Measurements from ENCODE around the gene OR5M11.

The OR5M11 gene

DNA sequence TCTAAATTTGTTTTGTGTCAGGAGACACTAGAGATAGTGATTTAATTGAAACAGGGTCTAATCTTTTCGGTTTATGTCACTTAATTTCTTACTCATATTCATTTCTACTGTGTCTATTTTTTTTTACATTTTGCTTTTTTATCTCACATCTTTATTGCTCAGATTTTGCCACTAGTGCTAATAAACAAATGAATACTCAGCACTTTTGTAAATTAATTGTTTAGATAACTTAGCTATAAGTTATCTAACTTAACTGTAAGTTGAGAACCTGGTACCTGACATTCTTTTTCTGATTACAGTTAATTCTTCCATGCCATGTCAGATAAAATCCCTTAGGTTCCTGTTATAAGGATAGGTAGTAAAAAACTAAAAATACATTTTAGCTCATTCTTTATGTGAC, 29.8 kb downstream of the OR5M11 start:
- no peak overlapping the region for H3K4me2 ChIP-seq
- no peaks in the 10 kb centered on the region for H3K27me3 ChIP-seq
- H3K4me3 ChIP-seq = no peak overlapping the region
- H4K20me1 ChIP-seq = no peaks in the 10 kb centered on the region
- H3K4me1 ChIP-seq = no peaks in the 10 kb centered on the region
- no peaks in the 10 kb centered on the region for H3K36me3 ChIP-seq
- TF ChIP-seq Cebpa-rat (IDR thresholded peaks at IDR 0.05) = no peak
- no peaks in the 10 kb centered on the region for H3K9me3 ChIP-seq
- no peak overlapping the region for H3K9ac ChIP-seq
- H3K27ac ChIP-seq = no peak overlapping the region

DNA sequence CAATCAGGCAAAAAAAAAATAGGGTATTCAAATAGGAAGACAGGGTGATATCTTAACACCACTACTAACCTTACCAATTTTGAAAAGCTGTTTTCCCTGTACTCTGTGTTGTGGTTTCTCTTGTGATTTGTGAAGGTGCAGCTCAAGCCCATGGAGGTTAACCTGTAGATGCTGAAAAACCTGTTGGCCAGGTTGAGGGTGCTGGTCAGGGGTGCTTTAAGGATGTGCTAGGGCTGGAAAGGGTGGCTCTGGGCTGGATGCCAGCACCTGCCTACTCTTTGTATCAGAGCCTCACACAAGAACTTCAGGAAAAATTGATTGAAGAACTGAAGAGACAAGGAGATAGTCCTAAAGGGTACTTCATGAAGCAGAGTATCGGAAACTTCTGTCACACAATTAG, 33.6 kb downstream of the OR5M11 start:
- Histone ChIP-seq H3K9me3 (no peaks in the 10 kb centered on the region), H3K27ac (no peak overlapping the region), H3K36me3 (no peaks in the 10 kb centered on the region), H3K9ac (no peak overlapping the region), H4K20me1 (no peaks in the 10 kb centered on the region), H3K4me1 (no peaks in the 10 kb centered on the region), H3K4me2 (no peak overlapping the region), H3K4me3 (no peak overlapping the region), H3K27me3 (no peaks in the 10 kb centered on the region)
- TF ChIP-seq Cebpa-rat (IDR thresholded peaks at IDR 0.05) = no peak

DNA sequence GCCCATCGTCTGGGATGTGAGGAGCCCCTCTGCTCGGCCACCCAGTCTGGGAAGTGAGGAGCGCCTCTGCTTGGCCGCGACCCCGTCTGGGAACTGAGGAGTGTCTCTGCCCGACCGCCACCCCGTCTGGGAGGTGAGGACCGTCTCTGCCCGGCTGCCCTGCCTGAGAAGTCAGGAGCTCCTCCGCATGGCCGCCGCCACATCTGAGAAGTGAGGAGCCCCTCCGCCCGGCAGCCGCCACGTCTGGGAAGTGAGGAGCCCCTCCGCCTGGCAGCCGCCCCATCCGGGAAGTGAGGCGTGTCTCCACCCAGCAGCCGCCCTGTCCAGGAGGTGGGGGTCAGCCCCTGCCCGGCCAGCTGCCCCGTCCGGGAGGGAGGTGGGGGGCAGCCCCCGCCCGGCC, 46.0 kb downstream of the OR5M11 start:
- no peaks in the 10 kb centered on the region for H3K4me1 ChIP-seq
- no peak for TF ChIP-seq Cebpa-rat (IDR thresholded peaks at IDR 0.05)
- H3K9me3 ChIP-seq = peaks cover 9% of the 10 kb centered on the region
- H3K27ac ChIP-seq = no peak overlapping the region
- H4K20me1 ChIP-seq = no peaks in the 10 kb centered on the region
- no peaks in the 10 kb centered on the region for H3K27me3 ChIP-seq
- H3K36me3 ChIP-seq = no peaks in the 10 kb centered on the region
- no peak overlapping the region for H3K4me2 ChIP-seq
- no peak overlapping the region for H3K4me3 ChIP-seq
- H3K9ac ChIP-seq = no peak overlapping the region

DNA sequence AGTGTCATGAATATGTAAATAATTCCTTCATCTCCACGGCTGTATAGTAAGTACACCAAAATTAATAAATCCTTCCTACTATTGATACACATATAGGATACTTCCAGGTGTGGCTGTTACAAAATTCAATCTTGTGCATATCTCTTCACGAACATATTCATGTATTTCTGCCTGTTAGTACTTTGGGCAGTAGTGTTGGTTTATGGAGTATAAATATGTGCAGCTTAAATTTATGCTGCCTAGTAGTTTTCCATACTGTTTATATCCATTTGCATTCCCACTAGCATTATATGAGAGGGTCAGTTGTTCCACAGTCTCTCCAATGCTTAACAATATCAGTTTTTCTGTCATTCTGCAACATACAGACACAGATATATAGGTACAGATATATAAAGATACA, 47.9 kb downstream of the OR5M11 start:
- peaks cover 9% of the 10 kb centered on the region for H3K9me3 ChIP-seq
- no peaks in the 10 kb centered on the region for H3K27me3 ChIP-seq
- no peak overlapping the region for H3K4me3 ChIP-seq
- H3K36me3 ChIP-seq = no peaks in the 10 kb centered on the region
- no peaks in the 10 kb centered on the region for H4K20me1 ChIP-seq
- H3K4me1 ChIP-seq = no peaks in the 10 kb centered on the region
- H3K9ac ChIP-seq = no peak overlapping the region
- no peak for TF ChIP-seq Cebpa-rat (IDR thresholded peaks at IDR 0.05)
- no peak overlapping the region for H3K27ac ChIP-seq
- H3K4me2 ChIP-seq = no peak overlapping the region

All from BLaER1 (cell line).